Right cardiac atrium (tissue), 5 donors: ENCODE data around the gene METTL24. TPM values are rescaled to one million over a fixed set of nuclear protein-coding genes. Genes with fewer than 3 reads are reported as not detected.

ENCODE experiments used
- ATAC-seq, 2 donors: fragments of 200-7000 bp; cut with Tn5 transposase; one replicate each; pipeline versions ENCODE4 v1.8.0 to v1.9.1; 2020; ENCODE audit warnings: moderate library complexity in 2 of 2, mild to moderate bottlenecking in 1 of 2
- DNase-seq, 3 donors: peaks; one replicate each; pipeline ENCODE4 v3.0.0-alpha.2; 2020
- H3K27ac ChIP-seq: one replicate; pipeline ENCODE4 v1.5.1; 2013; ENCODE audit warnings: mild to moderate bottlenecking, low read length, control low read depth, moderate library complexity
- H3K27me3 ChIP-seq: one replicate; pipeline ENCODE4 v1.6.1; 2013; ENCODE audit not compliant: control insufficient read depth, insufficient read depth
- H3K4me1 ChIP-seq: one replicate; pipeline ENCODE4 v1.6.1; 2013; ENCODE audit warnings: low read length; ENCODE audit not compliant: control insufficient read depth, insufficient read depth
- H3K4me3 ChIP-seq: one replicate; pipeline ENCODE4 v1.5.1; 2013; ENCODE audit warnings: low read length, control low read depth
- H3K9me3 ChIP-seq: one replicate; pipeline ENCODE4 v1.6.1; 2013; ENCODE audit warnings: low read length; ENCODE audit not compliant: control insufficient read depth
- whole genome bisulfite sequencing: extraction: QIAGEN DNeasy Blood & Tissue Kit; methylation state at CpG from one replicate; pipeline ENCODE4 v1.1.7; 2013; 5-methylcytosine and 5-hydroxymethylcytosine counted together
- intact Hi-C, 4 donors: fragments of 100-400 bp; cut with DNase I; formaldehyde crosslinking; loops; one replicate each; pipeline versions ENCODE4 v1.11.0 to v1.14.0; 2022 to 2023
- polyA plus RNA-seq: library from polyadenylated mRNA; stranded (reverse); fragments of 200-250 nt; gene quantifications from one replicate; pipeline ENCODE4 v1.2.3, GENCODE V29; 2013
- total RNA-seq, 4 donors: library from RNA; stranded (reverse); fragmentation: NEBNext Ultra II Directional; extraction: Animal tissue kit (Norgen Biotek cat#: 25700); gene quantifications; one replicate each; pipeline ENCODE4 v1.2.1, GENCODE V29; 2021
- donor health status: healthy with polysubstance abuse.
- donor health status: DM: no; HTN: yes; CAD: no.
- donor health status: DM: no; HTN: no; CAD: no.
- donor health status: DM: no; HTN: yes; CAD: no; lungs with severe emphysema.
- donor health status: DM: yes; HTN: yes; CAD: no.

The METTL24 gene
- total and polyA plus RNA-seq, 5 donors, result 0.77 to 4.2 (median 3.5) TPM

DNA sequence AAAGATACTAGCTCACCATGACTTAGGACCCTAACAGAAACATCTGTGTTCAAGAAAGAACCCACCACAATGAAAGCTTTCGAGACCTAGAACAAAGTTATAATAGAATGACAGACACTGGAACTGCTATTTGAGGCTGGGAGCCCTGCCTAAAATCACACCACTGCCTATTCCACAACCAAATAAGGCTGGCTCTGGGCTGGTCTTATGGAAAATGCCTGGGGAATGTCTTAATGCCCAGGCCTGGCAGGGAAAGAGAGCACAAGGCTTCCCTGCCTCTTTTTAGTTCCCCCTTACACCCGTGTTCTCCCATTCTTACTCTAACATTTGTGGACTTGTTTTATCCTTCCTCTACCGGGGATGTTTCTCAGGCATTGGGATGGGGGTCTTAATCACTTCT, 5.6 kb upstream of the METTL24 start:
- Histone ChIP-seq H3K4me1 (no peaks in the 10 kb centered on the region), H3K27ac (no peak overlapping the region), H3K4me3 (no peak overlapping the region), H3K27me3 (no peaks in the 10 kb centered on the region), H3K9me3 (no peaks in the 10 kb centered on the region)
- 55% methylated on average over 3 of the region's 3 CpGs for WGBS
- intact Hi-C loops, result no loop called here
- ATAC-seq, result peak; percentile 80
- no peak for DNase-seq

- H3K27me3 ChIP-seq, result no peaks in the 10 kb centered on the region
- no peak overlapping the region for H3K27ac ChIP-seq
- H3K4me1 ChIP-seq, result peaks cover 2% of the 10 kb centered on the region
- ATAC-seq (no peak), DNase-seq (no peak)
- WGBS, result 73% methylated on average over 3 of the region's 3 CpGs
- no peak overlapping the region for H3K4me3 ChIP-seq
- no peaks in the 10 kb centered on the region for H3K9me3 ChIP-seq
- intact Hi-C loops, result no loop called here
These were observed 2.5 kb upstream of the METTL24 start for GRCh38 chr6:110360676-110361075.

GRCh38 chr6:110359556-110359955, 1.4 kb upstream of the METTL24 start:
- no peak overlapping the region for H3K4me3 ChIP-seq
- no peaks in the 10 kb centered on the region for H3K27me3 ChIP-seq
- H3K27ac ChIP-seq, result no peak overlapping the region
- intact Hi-C loops, result no loop called here
- peak in 1 of 2 donors; percentile 17 for ATAC-seq
- 59% methylated on average over 5 of the region's 5 CpGs for WGBS
- H3K4me1 ChIP-seq, result peaks cover 2% of the 10 kb centered on the region
- DNase-seq, result no peak
- H3K9me3 ChIP-seq, result no peaks in the 10 kb centered on the region

- Histone ChIP-seq H3K9me3 (no peaks in the 10 kb centered on the region), H3K27ac (peak overlapping the region; percentile 81), H3K27me3 (no peaks in the 10 kb centered on the region), H3K4me3 (peak overlapping the region; percentile 91), H3K4me1 (peaks cover 2% of the 10 kb centered on the region)
- WGBS, result 41% methylated on average over 13 of the region's 13 CpGs
- no peak for DNase-seq
- no peak for ATAC-seq
- intact Hi-C loops, result no loop called here
These were observed 508 bp upstream of the METTL24 start for GRCh38 chr6:110358553-110359160.

DNA sequence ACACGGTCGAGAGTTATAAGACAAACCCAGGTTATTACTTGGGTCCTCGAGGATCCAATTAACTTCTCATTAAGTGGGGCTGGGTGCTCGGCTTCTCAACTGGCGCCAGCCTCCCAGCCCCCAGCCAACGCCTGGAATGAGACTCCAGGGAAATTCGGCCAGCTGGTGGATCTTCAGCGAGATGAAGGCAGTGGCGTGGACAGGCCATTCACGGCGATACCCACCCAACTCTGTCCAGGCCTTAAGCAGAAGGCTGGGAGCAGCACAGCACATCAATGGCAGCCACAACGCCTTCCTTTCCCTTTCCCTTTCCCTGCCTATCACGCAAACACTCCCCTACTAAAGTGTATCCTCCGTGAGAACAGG, 868 bp downstream of the METTL24 start:
- Histone ChIP-seq H3K4me1 (peaks cover 2% of the 10 kb centered on the region), H3K9me3 (no peaks in the 10 kb centered on the region), H3K27me3 (no peaks in the 10 kb centered on the region), H3K27ac (peak overlapping the region; percentile 19), H3K4me3 (peak overlapping the region; percentile 91)
- intact Hi-C loops, result no loop called here
- 44% methylated on average over 14 of the region's 14 CpGs for WGBS
- DNase-seq (no peak), ATAC-seq (peak; percentile 23 to 40)

GRCh38 chr6:110356778-110357177, 1.4 kb downstream of the METTL24 start:
- no peak overlapping the region for H3K4me3 ChIP-seq
- no peak overlapping the region for H3K27ac ChIP-seq
- no peaks in the 10 kb centered on the region for H3K27me3 ChIP-seq
- intact Hi-C loops, result no loop called here
- no peaks in the 10 kb centered on the region for H3K9me3 ChIP-seq
- ATAC-seq (no peak), DNase-seq (no peak)
- H3K4me1 ChIP-seq, result peaks cover 2% of the 10 kb centered on the region
- 80% methylated on average over 15 of the region's 15 CpGs for WGBS

DNA sequence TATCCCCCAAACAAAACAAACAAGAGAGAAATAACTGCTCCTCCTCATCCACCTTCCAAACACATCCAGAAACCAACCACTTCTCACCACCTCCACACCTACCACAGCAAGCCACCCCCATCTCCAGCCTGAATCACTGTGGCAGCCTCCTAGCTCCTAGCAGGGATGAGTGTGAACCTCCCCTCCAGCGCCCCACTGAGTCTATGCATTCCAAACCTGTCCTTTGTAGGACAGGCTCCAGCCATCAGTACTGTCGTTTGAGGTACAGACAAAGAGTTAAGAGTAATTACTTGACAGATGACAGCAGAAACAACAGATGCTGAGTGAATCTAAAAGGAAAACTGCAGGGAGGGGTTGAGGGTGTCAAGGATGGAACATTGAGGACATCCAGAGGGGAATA, 2.4 kb downstream of the METTL24 start:
- ATAC-seq (no peak), DNase-seq (no peak)
- Histone ChIP-seq H3K4me1 (peaks cover 2% of the 10 kb centered on the region), H3K27me3 (no peaks in the 10 kb centered on the region), H3K27ac (no peak overlapping the region), H3K9me3 (no peaks in the 10 kb centered on the region), H3K4me3 (no peak overlapping the region)
- WGBS, result 76% methylated on average over 2 of the region's 2 CpGs
- intact Hi-C loops, result no loop called here

DNA sequence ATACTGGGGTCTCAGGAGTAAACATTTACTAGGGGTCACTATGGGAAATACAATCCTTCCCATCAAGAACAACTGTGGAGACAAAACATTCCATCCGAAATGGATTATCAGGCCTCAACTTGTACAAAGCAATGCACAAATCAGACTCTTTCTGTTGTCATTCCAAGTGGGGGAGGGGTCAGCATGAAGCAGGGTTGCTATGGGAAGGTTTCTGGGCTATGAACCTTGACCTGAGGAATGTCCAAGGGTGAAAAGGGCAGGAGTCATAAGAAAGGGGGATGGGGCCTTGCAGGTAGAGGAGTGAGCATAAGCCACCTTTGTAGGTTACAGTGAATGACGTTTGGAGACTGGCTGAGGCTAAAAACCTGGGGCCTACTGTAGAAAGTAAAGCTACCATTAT, 3.1 kb downstream of the METTL24 start:
- H3K27ac ChIP-seq, result no peak overlapping the region
- no peaks in the 10 kb centered on the region for H3K27me3 ChIP-seq
- no peak for DNase-seq
- no peaks in the 10 kb centered on the region for H3K9me3 ChIP-seq
- intact Hi-C loops, result no loop called here
- no peak for ATAC-seq
- peaks cover 2% of the 10 kb centered on the region for H3K4me1 ChIP-seq
- H3K4me3 ChIP-seq, result no peak overlapping the region
- WGBS, result 76% methylated on average over 2 of the region's 2 CpGs

GRCh38 chr6:110354153-110354552, 4.0 kb downstream of the METTL24 start:
- no peak overlapping the region for H3K27ac ChIP-seq

DNA sequence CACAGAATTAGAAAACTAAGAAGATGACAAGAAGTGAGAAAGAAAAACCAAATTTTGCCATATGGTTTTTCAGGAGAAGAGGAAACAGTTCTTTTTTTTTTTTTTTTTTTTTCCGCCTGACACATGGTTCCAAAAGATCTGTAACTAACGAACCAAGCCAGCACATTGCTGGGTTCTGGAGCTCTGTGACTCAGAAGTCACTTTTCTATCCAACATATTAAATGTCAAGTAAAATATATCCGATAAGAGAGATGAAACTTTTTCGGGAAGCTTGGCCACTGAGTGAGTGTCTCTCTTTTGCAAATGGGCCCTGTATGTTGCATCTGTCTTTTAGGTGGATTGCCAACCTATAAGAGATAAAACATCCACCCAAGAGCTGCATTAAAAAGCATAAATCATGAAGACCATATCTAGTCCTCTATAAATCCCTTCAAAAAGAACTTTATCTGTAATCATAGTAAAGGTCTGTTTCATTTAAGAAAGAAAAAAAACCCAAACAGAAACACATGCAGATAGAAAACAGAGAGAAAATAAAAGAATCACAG, 4.6 kb downstream of the METTL24 start:
- no peak overlapping the region for H3K27ac ChIP-seq
- H3K9me3 ChIP-seq, result no peaks in the 10 kb centered on the region
- no peaks in the 10 kb centered on the region for H3K27me3 ChIP-seq
- DNase-seq (no peak), ATAC-seq (peak in 1 of 2 donors; percentile 26)
- WGBS, result 57% methylated on average over 4 of the region's 4 CpGs
- no peak overlapping the region for H3K4me3 ChIP-seq
- intact Hi-C loops, result no loop called here
- H3K4me1 ChIP-seq, result peaks cover 2% of the 10 kb centered on the region

More at GRCh38 chr6:110354153-110354552, 4.0 kb downstream of the METTL24 start:
- H3K9me3 ChIP-seq, result no peaks in the 10 kb centered on the region
- DNase-seq (no peak), ATAC-seq (no peak)
- no peaks in the 10 kb centered on the region for H3K27me3 ChIP-seq
- H3K4me3 ChIP-seq, result no peak overlapping the region
- 81% methylated on average over 2 of the region's 2 CpGs for WGBS
- H3K4me1 ChIP-seq, result peaks cover 2% of the 10 kb centered on the region
- intact Hi-C loops, result no loop called here

DNA sequence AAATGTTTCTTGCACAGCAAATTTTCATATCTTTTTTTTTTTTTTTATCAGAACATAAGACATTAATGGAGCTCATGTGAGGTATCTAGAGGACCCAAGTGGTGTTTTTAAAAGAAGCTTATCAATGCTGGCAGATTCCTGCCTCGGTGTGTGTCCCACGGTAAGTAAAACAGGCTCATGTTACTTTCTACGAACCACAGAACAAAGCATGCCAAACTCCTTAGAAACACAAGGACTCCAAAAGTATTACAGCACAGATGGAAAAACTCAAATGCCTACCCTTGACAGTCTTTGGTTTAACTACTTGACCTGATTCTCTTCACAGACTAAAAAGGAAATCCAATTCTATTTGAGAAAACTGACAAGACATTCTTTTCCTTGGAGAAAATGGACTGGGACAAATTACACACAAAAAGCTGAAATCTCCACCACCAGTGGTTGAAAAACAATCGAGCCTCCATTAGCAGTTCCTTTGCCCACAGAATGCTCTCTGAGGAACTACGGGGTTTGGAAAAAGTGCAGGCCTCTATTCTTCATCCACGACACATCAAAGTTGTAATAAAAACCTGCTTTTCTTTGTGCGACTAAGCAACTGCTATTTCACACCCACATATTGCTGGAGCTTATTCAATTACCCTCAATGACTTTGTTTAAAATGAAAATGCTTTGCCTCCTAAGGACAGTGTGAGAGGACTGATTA, 5.4 kb downstream of the METTL24 start:
- no peak overlapping the region for H3K4me3 ChIP-seq
- H3K4me1 ChIP-seq, result peaks cover 2% of the 10 kb centered on the region
- ATAC-seq (peak in 1 of 2 donors; percentile 17), DNase-seq (no peak)
- 35% methylated on average over 7 of the region's 7 CpGs for WGBS
- no peaks in the 10 kb centered on the region for H3K9me3 ChIP-seq
- intact Hi-C loops, result no loop called here
- H3K27ac ChIP-seq, result no peak overlapping the region
- H3K27me3 ChIP-seq, result no peaks in the 10 kb centered on the region
